Stimulated activated CD8-positive, alpha-beta memory T cell treated with anti-CD3 and anti-CD28 coated beads, Interleukin-7, amount 100 ng/mL, for 1 hour (primary cell): Measurements from ENCODE around the gene IL17B.

Experiments used
- DNase-seq, 2 donors: peaks; one replicate each; pipeline ENCODE4 v3.0.0-alpha.2; 2020; ENCODE audit warnings: low read depth in 2 of 2

Gene IL17B

GRCh38 chr5:149379177-149379761, at the start of gene IL17B:
Gene IL17B, minus strand, starts transcription at chr5:149379292. Its CDS starts 67 bp downstream, at chr5:149379225.
- DNase-seq: no peak

- no peak for DNase-seq
Observed at GRCh38 chr5:149428032-149428431, 48.9 kb upstream of the IL17B start.

GRCh38 chr5:149427374-149427773, 48.3 kb upstream of the IL17B start:
- no peak for DNase-seq

GRCh38 chr5:149426931-149427330, 47.8 kb upstream of the IL17B start:
- DNase-seq: no peak

GRCh38 chr5:149425729-149426128, 46.6 kb upstream of the IL17B start:
- no peak for DNase-seq

GRCh38 chr5:149424371-149425315, 45.6 kb upstream of the IL17B start:
- no peak for DNase-seq

- no peak for DNase-seq
Observed at GRCh38 chr5:149423794-149424268, 44.7 kb upstream of the IL17B start.

- no peak for DNase-seq
Observed at GRCh38 chr5:149423049-149423793, 44.1 kb upstream of the IL17B start.

GRCh38 chr5:149422366-149423048, 43.4 kb upstream of the IL17B start:
- no peak for DNase-seq

GRCh38 chr5:149421834-149422233, 42.7 kb upstream of the IL17B start:
- no peak for DNase-seq

- no peak for DNase-seq
Observed at GRCh38 chr5:149421372-149421685, 42.2 kb upstream of the IL17B start.

GRCh38 chr5:149420545-149421371, 41.7 kb upstream of the IL17B start:
- no peak for DNase-seq

GRCh38 chr5:149419859-149420544, 40.9 kb upstream of the IL17B start:
- no peak for DNase-seq

GRCh38 chr5:149419532-149419858, 40.4 kb upstream of the IL17B start:
- no peak for DNase-seq

- DNase-seq: no peak
Observed at GRCh38 chr5:149418910-149419531, 39.9 kb upstream of the IL17B start.

- DNase-seq: no peak
Observed at GRCh38 chr5:149417711-149418368, 38.7 kb upstream of the IL17B start.

GRCh38 chr5:149416987-149417710, 38.1 kb upstream of the IL17B start:
- no peak for DNase-seq

GRCh38 chr5:149415066-149415967, 36.2 kb upstream of the IL17B start:
- DNase-seq: no peak
